B cell (primary cell): ENCODE measurements around the gene MRPL4. TPM values are rescaled to one million over a fixed set of nuclear protein-coding genes. Genes with fewer than 3 reads are reported as not detected.

Experiments
- ATAC-seq: fragments of 200-7000 bp; cut with Tn5 transposase; one replicate; pipeline ENCODE4 v1.10.0; 2021; ENCODE audit warnings: low read depth, mild to moderate bottlenecking, moderate number of reproducible peaks, moderate library complexity
- CTCF ChIA-PET: fragments of 350-600 bp; sonication (Branson Sonifier 250); formaldehyde crosslinking; loops from one replicate; lab custom pipeline; 2021; ENCODE audit warnings: antibody characterized with exemption, inconsistent platforms; lab: Charles Lee
- POLR2A ChIA-PET: fragments of 350-600 bp; sonication (Branson Sonifier 250); formaldehyde crosslinking; loops from one replicate; lab custom pipeline; 2021; ENCODE audit warnings: antibody characterized with exemption; lab: Charles Lee
- DNase-seq: peaks from one replicate; pipeline ENCODE4 v3.0.0; 2013
- H2AFZ ChIP-seq: 2 replicates; pipeline ENCODE4 v1.6.1; 2012; ENCODE audit warnings: mild to moderate bottlenecking, low read depth, low read length; ENCODE audit not compliant: insufficient read depth, poor library complexity, severe bottlenecking
- H3K27ac ChIP-seq, 2 donors: 1 replicate in 1 of 2; 2 replicates in 1 of 2; pipeline ENCODE4 v1.5.1; 2012 to 2013; ENCODE audit warnings: low read length in 2 of 2, mild to moderate bottlenecking in 2 of 2, moderate library complexity in 1 of 2
- H3K27me3 ChIP-seq, 4 experiments: fragments of 200-600 bp in 1 of 4; sonication (generic) in 1 of 4; replicated peaks in 1 of 4; 1 replicate in 2 of 4; 2 replicates in 2 of 4; pipeline versions ENCODE4 v1.6.1 to v1.7.0; 2013 to 2016; ENCODE audit warnings: low read length in 3 of 4, mild to moderate bottlenecking in 2 of 4, mixed read lengths in 1 of 4, moderate library complexity in 1 of 4; ENCODE audit not compliant: insufficient read depth in 4 of 4, control insufficient read depth in 3 of 4; ENCODE audit errors: control extremely low read depth in 1 of 4
- H3K36me3 ChIP-seq, 2 experiments: replicated peaks in 1 of 2; 1 replicate in 1 of 2; 2 replicates in 1 of 2; pipeline versions ENCODE4 v1.6.1 to v1.7.1; 2013; ENCODE audit warnings: low read length in 1 of 2; ENCODE audit not compliant: insufficient read depth in 2 of 2, control insufficient read depth in 1 of 2; ENCODE audit errors: control extremely low read depth in 1 of 2, extremely low read depth in 1 of 2
- H3K4me1 ChIP-seq, 2 donors: fragments of 200-600 bp in 1 of 2; sonication (generic) in 1 of 2; 1 replicate in 1 of 2; 2 replicates in 1 of 2; pipeline versions ENCODE4 v1.5.1 to v1.6.1; 2013 to 2017; ENCODE audit warnings: low read length in 2 of 2; ENCODE audit not compliant: control insufficient read depth in 2 of 2, insufficient read depth in 2 of 2
- H3K4me2 ChIP-seq: replicated peaks from 2 replicates; pipeline ENCODE3; 2012; ENCODE audit warnings: mild to moderate bottlenecking, low read depth, low read length; ENCODE audit not compliant: poor library complexity, severe bottlenecking
- H3K4me3 ChIP-seq, 5 experiments: fragments of 200-600 bp in 1 of 5; sonication (generic) in 1 of 5; 1 replicate in 3 of 5; 2 replicates in 2 of 5; pipeline versions ENCODE4 v1.5.1 to v1.7.0; 2011 to 2016; ENCODE audit warnings: low read length in 4 of 5, mild to moderate bottlenecking in 4 of 5, low read depth in 2 of 5, control low read depth in 1 of 5, moderate library complexity in 1 of 5; ENCODE audit not compliant: insufficient read depth in 1 of 5; ENCODE audit errors: control extremely low read depth in 1 of 5, extremely low read depth in 1 of 5
- H3K79me2 ChIP-seq: fragments of 200-600 bp; sonication (generic); one replicate; pipeline ENCODE4 v1.6.0; 2016; ENCODE audit warnings: low read length; ENCODE audit not compliant: control insufficient read depth, insufficient read depth
- H3K9ac ChIP-seq: fragments of 200-600 bp; sonication (generic); 2 replicates; pipeline ENCODE4 v1.6.1; 2017; ENCODE audit warnings: mild to moderate bottlenecking, low read length, moderate library complexity
- H3K9me3 ChIP-seq, 3 donors: one replicate each; pipeline versions ENCODE4 v1.6.1 to v1.7.1; 2013; ENCODE audit warnings: low read length in 2 of 3; ENCODE audit not compliant: control insufficient read depth in 2 of 3, insufficient read depth in 1 of 3; ENCODE audit errors: control extremely low read depth in 1 of 3
- H4K20me1 ChIP-seq: 2 replicates; pipeline ENCODE4 v1.6.0; 2012; ENCODE audit warnings: mild to moderate bottlenecking, low read length; ENCODE audit not compliant: insufficient read depth, control insufficient read depth, poor library complexity, severe bottlenecking
- H3K27ac Mint-ChIP-seq: one replicate; pipeline ENCODE4 v1.8.0; 2021; ENCODE audit warnings: mixed read lengths
- H3K27me3 Mint-ChIP-seq: one replicate; pipeline ENCODE4 v1.8.0; 2021; ENCODE audit warnings: mixed read lengths
- H3K4me1 Mint-ChIP-seq: one replicate; pipeline ENCODE4 v1.8.0; 2021; ENCODE audit warnings: mixed read lengths
- H3K4me3 Mint-ChIP-seq: one replicate; pipeline ENCODE4 v1.8.0; 2021; ENCODE audit warnings: mixed read lengths
- H3K9me3 Mint-ChIP-seq: one replicate; pipeline ENCODE4 v1.8.0; 2022; ENCODE audit warnings: mixed read lengths; ENCODE audit not compliant: insufficient read depth
- EZH2 ChIP-seq: IDR thresholded peaks from 2 replicates; pipeline ENCODE4 v1.6.1; 2012; ENCODE audit warnings: borderline replicate concordance, low read depth, mild to moderate bottlenecking, moderate library complexity, low read length; ENCODE audit not compliant: insufficient read depth, poor library complexity, severe bottlenecking
- WGBS: methylation state at CpG from one replicate; pipeline ENCODE4 v1.1.5; 2013; ENCODE audit warnings: missing lambda C conversion rate; ENCODE audit not compliant: insufficient coverage; 5-methylcytosine and 5-hydroxymethylcytosine counted together
- intact Hi-C: fragments of 100-400 bp; cut with micrococcal nuclease; formaldehyde crosslinking; loops from one replicate; pipeline ENCODE4 v1.10.0; 2022
- polyA plus RNA-seq: library from polyadenylated mRNA; depleted of rRNA; stranded (reverse); fragments of >200 nt; gene quantifications from 2 replicates; pipeline ENCODE4 v1.2.3, GENCODE V29; 2012
- total RNA-seq, 2 donors: library from RNA; stranded (reverse); fragments of 120-200 nt in 1 of 2; gene quantifications; 1 replicate in 1 of 2; 2 replicates in 1 of 2; pipeline versions ENCODE4 v1.2.3 to v1.2.4, GENCODE V29; 2013 to 2022
- TF ChIP-seq, protein P1 (sequence below): fragments of 200-600 bp; IDR thresholded peaks from one replicate; pipeline ENCODE4 v1.8.0; 2022; ENCODE audit warnings: antibody characterized with exemption, mild to moderate bottlenecking

Gene MRPL4
- total and polyA plus RNA-seq, 2 donors (not counting 1 experiment from before 2014, with no cell fraction given) = 39.8 to 81.1 TPM

GRCh38 chr19:10223488-10224213 is 28.4 kb upstream of the MRPL4 start:
- H3K36me3 ChIP-seq = no peaks in the 10 kb centered on the region
- no peak overlapping the region for H3K27ac Mint-ChIP-seq
- no peak overlapping the region for H3K4me3 ChIP-seq
- no peak overlapping the region for H3K4me2 ChIP-seq
- ChIA-PET CTCF (interaction anchor here (0.7 to 13.7 kb wide), 2 partner anchors 25 to 29 kb away, joined by 3 to 236 read pairs; partner anchors contain the start of genes DNMT1 and MRPL4), POLR2A (interaction anchor here (0.6 kb wide), 1 partner anchor 9 kb away, joined by 3 read pairs; no protein-coding TSS in a partner anchor)
- H3K79me2 ChIP-seq = peaks cover 3% of the 10 kb centered on the region
- DNase-seq = no peak
- no peak for ATAC-seq
- peaks cover 16% of the 10 kb centered on the region for H3K4me1 Mint-ChIP-seq
- H3K4me1 ChIP-seq = peaks cover 7 to 11% of the 10 kb centered on the region in 2 donors
- no peak overlapping the region for H3K27ac ChIP-seq
- TF ChIP-seq EZH2 = no peak
- TF ChIP-seq, protein P1, sequence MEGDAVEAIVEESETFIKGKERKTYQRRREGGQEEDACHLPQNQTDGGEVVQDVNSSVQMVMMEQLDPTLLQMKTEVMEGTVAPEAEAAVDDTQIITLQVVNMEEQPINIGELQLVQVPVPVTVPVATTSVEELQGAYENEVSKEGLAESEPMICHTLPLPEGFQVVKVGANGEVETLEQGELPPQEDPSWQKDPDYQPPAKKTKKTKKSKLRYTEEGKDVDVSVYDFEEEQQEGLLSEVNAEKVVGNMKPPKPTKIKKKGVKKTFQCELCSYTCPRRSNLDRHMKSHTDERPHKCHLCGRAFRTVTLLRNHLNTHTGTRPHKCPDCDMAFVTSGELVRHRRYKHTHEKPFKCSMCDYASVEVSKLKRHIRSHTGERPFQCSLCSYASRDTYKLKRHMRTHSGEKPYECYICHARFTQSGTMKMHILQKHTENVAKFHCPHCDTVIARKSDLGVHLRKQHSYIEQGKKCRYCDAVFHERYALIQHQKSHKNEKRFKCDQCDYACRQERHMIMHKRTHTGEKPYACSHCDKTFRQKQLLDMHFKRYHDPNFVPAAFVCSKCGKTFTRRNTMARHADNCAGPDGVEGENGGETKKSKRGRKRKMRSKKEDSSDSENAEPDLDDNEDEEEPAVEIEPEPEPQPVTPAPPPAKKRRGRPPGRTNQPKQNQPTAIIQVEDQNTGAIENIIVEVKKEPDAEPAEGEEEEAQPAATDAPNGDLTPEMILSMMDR = no peak
- H3K27me3 Mint-ChIP-seq = no peaks in the 10 kb centered on the region
- H4K20me1 ChIP-seq = no peaks in the 10 kb centered on the region
- no peak overlapping the region for H3K4me3 Mint-ChIP-seq
- no peak overlapping the region for H2AFZ ChIP-seq
- 96% methylated on average over 25 of the region's 28 CpGs for WGBS
- no peak overlapping the region for H3K9ac ChIP-seq
- intact Hi-C loops = no loop called here
- H3K9me3 Mint-ChIP-seq = no peaks in the 10 kb centered on the region
- H3K27me3 ChIP-seq = no peaks in the 10 kb centered on the region
- no peaks in the 10 kb centered on the region for H3K9me3 ChIP-seq

- H3K4me3 ChIP-seq = no peak overlapping the region
- WGBS = 97% methylated on average over 23 of the region's 23 CpGs
- intact Hi-C loops = no loop called here
- TF ChIP-seq EZH2 = no peak
- TF ChIP-seq, protein P1 = no peak
- no peaks in the 10 kb centered on the region for H4K20me1 ChIP-seq
- H2AFZ ChIP-seq = no peak overlapping the region
- H3K36me3 ChIP-seq = no peaks in the 10 kb centered on the region
- Mint-ChIP-seq H3K9me3 (no peaks in the 10 kb centered on the region), H3K4me3 (no peak overlapping the region), H3K27me3 (no peaks in the 10 kb centered on the region), H3K4me1 (peaks cover 17% of the 10 kb centered on the region), H3K27ac (no peak overlapping the region)
- H3K4me2 ChIP-seq = no peak overlapping the region
- DNase-seq (no peak), ATAC-seq (no peak)
- H3K79me2 ChIP-seq = peaks cover 3% of the 10 kb centered on the region
- H3K27me3 ChIP-seq = no peaks in the 10 kb centered on the region
- POLR2A ChIA-PET = no interaction called here
- no peaks in the 10 kb centered on the region for H3K9me3 ChIP-seq
- peaks cover 10 to 17% of the 10 kb centered on the region in 2 donors for H3K4me1 ChIP-seq
- CTCF ChIA-PET = interaction anchor here (1.1 to 13.7 kb wide), 2 partner anchors 9 to 24 kb away, joined by 3 to 236 read pairs; partner anchors contain the start of gene MRPL4
- H3K9ac ChIP-seq = no peak overlapping the region
- H3K27ac ChIP-seq = no peak overlapping the region
Observed at GRCh38 chr19:10224337-10224736, 27.7 kb upstream of the MRPL4 start.
